ENCODE measurements around the gene PRRC2A.
A peak's percentile ranks its signal among the peaks of the same experiment; 100 is the strongest.

PRRC2A gene

DNA sequence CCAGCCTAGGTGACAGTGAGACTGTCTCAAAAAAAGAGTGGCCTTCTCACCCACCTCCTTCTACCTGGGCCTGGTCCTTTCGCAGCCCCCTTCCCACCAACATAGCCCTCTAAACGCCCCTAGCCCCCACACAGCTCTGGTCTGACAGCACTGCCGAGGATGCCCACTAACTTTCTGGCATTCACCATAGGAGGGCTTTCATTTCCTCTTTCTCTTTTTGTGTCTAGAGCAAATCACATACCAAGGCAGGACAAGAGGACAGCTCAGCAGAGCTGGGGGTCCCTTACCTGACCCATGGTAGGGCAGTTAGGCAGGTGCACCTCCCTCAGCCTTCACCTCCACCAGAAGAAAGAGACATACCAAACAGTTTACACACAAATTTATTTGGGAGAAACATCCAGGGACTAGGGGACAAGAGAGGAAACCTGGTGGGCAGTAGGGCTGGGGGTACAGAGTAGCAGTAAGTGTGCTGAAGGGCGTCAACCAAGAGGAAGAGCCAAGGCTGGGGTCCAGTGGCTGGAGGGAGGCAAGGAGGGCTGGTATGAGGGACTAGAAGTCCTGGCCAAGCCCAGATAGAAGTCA, 55.9 kb downstream of the PRRC2A start:
- no peak for DNase-seq

DNA sequence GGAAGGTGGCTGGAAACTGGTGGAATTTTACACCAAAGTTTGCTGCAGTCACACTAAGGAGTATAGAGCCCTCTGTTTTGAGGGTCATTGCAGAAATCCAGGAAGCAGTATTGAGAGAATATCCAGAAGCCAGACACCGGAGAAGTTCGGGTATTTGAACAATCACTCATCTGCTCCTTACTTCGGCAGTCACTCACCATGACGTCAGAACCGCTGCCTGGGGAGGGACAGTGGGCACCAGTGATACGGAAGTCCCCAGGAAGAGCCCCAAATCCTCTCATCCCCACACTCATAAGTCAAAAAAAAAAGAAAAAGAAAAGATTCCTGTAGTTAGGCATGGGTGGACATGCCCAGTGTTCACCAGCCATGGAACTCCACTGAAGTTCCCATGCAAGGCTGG, 56.4 kb downstream of the PRRC2A start:
- DNase-seq: no peak

DNA sequence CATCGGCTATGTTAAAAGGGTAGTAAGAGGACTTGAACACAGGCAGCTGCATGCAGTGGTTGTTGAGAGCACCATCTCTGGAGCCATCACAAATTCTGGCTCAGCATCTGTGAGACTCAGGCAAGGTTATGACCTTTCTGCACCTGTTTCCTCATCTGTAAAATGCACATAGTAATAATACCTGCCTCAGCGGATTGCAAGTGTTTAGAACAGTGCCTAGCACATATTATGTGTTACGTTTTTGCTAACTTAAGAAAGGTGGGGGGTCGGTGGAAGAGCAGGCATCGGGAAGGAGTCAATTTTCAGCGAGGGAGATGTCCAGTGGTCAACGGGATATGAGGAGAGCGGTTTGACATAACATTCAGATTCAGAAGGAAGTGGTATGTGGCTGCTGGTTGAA, 57.4 kb downstream of the PRRC2A start:
- DNase-seq: no peak

DNA sequence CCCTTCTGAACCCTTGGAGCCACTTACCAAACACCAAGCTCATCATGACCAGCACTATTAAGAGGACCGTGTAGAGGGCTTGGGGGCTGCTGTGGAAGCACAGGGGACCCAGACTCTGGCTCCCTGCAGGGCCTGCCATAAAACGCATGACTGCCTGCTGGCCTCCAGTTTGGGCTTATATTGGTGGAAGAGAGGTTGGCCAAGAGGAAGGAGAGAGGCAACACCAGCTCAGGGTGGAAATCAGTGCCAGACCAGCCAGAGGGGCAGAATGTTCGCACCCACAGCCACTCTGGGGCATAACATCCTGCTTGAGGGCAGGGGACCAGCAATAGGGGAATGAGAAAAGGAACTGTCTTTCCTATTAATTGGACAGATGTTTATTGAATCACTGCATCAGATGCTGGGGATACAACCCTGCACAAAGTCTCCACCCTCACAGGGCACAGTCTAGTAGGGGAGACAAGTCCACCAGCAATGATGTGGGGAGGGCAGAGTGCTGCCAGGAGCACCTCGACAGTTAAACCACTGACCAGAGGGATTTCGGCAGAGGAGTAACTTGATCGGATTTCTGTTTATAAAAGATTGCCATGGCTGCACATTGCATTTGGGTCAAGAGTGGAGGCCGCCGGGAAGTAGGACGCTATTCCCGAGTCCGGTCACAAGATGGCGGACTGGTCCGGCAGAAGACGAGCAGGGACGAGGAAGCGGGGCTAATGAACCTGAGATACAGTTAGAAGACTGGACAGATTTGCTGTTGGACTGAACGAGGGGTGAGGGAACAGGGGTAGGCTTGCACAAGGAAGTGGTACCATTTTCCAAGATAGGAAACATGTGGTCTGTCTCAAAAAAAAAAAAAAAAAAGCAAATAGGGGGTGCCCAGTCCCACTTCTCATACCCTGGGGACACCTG, 60.0 kb downstream of the PRRC2A start, which contains the start of gene LY6G5C:
Gene LY6G5C (minus strand): TSS at position 842 of the 909 bp plus-strand sequence. CDS start 694 bp downstream, at position 148.
- DNase-seq: peak; percentile 58

DNA sequence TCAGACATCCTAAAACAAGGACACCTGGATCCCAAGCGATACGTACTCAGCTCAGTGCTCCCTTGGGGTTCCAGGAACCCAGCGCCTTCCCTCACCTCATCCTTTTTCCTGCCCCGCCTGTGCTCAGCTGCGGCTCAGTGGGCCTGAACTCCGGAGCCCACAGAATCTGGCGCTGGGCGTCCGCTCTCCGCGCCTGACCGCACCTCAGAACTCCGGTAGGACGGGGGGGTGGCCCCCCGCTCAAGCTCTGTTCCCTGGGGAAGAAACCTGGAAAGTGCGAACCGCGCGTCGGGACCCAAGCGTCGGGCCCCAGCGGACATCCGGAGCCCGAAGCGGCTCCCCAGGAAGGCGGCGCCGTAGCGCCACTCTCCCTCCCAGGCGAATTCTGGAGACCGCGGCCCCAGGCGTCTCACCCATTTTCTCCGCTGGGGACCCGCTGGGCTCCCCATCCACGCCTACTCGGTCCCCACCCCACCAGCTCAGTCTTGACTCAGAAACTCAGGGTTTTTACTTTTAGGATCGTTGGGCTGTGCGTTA, 60.7 kb downstream of the PRRC2A start:
- no peak for DNase-seq

DNA sequence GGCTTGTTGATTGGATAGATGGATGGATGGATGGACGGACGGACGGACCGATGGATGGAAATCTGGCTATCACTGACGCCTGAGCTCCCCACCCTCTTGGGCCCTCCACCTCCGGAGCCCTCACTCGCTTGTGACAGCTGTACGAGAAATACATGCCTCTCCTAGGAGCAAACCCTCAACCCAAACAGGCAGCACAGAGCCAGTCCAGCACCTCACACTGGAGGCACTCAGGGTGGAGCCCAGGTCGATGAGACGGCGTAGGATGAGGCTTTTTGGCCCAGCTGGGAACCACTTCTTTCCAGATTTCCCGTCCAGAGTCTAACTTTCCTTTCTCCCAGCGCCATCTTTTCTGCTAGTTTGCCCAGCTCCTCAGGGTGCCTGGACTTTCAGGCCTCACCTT, 63.1 kb downstream of the PRRC2A start:
- DNase-seq: no peak

DNA sequence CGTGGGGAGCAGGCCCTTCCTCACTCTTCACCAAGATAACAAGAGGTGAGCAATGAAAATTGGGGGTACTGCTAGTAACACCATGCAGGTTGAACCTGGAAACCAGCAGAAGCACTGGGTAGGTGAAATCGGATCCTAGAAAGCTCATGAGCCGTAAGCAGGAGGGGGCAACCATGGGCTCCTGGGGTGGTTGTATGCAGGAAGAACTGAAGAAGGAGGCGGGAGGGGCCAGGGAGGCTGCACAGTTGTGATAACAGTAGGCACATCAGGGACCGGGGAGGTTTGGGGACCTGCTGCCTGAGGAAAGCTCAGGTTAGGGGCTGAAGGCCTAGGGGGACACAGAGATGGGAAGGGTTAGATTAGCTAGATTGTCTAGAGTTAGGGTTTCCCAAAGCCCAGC, 66.0 kb downstream of the PRRC2A start:
- DNase-seq: no peak

DNA sequence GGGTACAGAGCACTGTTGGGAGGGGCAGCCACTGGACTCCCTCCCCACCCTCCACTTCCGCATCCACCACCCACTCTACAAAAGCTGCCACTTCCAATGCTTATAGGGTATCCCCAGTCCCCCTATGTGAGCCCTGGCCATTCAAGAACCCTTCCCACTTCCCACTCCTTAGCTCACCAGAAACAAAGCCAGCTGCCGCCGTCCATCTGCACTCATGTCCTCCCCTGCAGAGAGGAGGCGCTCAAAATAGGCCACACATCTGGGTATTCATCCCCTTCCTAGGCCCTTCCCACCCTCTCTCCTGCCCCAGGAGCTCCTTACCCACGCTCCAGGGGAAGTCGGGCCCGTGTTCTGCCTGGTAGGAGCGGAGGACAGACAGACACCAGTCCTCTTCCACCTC, 66.8 kb downstream of the PRRC2A start:
- DNase-seq: no peak

Measured in KG1 (cell line).